CD4-positive, alpha-beta T cell (primary cell): Measurements from ENCODE around the gene CYP27B1. TPM values are rescaled to one million over a fixed set of nuclear protein-coding genes. Genes with fewer than 3 reads are reported as not detected.

Experiments used
- ATAC-seq: fragments of 200-7000 bp; cut with Tn5 transposase; one replicate; pipeline ENCODE4 v1.10.0; 2022; ENCODE audit warnings: mild to moderate bottlenecking; ENCODE audit not compliant: poor library complexity
- CTCF ChIA-PET: fragments of 350-600 bp; sonication (Branson Sonifier 250); formaldehyde crosslinking; loops from one replicate; lab custom pipeline; 2021; ENCODE audit warnings: antibody characterized with exemption, inconsistent platforms; lab: Charles Lee
- POLR2A ChIA-PET: fragments of 350-600 bp; sonication (Branson Sonifier 250); formaldehyde crosslinking; loops from one replicate; lab custom pipeline; 2021; ENCODE audit warnings: antibody characterized with exemption, inconsistent platforms; lab: Charles Lee
- DNase-seq, 14 experiments: peaks; one replicate each; pipeline ENCODE4 v3.0.0-alpha.2; 2013 to 2020; ENCODE audit warnings: mixed read lengths in 2 of 14
- H3K27ac ChIP-seq, 2 donors: one replicate each; pipeline versions ENCODE4 v1.5.1 to v1.7.0; 2013; ENCODE audit warnings: low read length in 2 of 2, low read depth in 1 of 2, mild to moderate bottlenecking in 1 of 2
- H3K27me3 ChIP-seq, 2 experiments: 1 replicate in 1 of 2; 2 replicates in 1 of 2; pipeline versions ENCODE4 v1.6.1 to v1.7.0; 2013; ENCODE audit warnings: low read length in 2 of 2, control low read depth in 1 of 2, mild to moderate bottlenecking in 1 of 2, moderate library complexity in 1 of 2; ENCODE audit not compliant: insufficient read depth in 2 of 2, control insufficient read depth in 1 of 2
- H3K36me3 ChIP-seq: one replicate; pipeline ENCODE4 v1.6.1; 2013; ENCODE audit warnings: low read length, control low read depth; ENCODE audit not compliant: insufficient read depth
- H3K4me1 ChIP-seq: one replicate; pipeline ENCODE4 v1.6.1; 2013; ENCODE audit warnings: low read length, control low read depth; ENCODE audit not compliant: insufficient read depth
- H3K4me3 ChIP-seq: one replicate; pipeline ENCODE4 v1.5.1; 2013; ENCODE audit warnings: mild to moderate bottlenecking, low read length, moderate library complexity
- H3K9me3 ChIP-seq, 2 experiments: 1 replicate in 1 of 2; 2 replicates in 1 of 2; pipeline versions ENCODE4 v1.6.1 to v1.7.0; 2013; ENCODE audit warnings: low read length in 2 of 2, mild to moderate bottlenecking in 2 of 2, control low read depth in 1 of 2, moderate library complexity in 1 of 2; ENCODE audit not compliant: control insufficient read depth in 1 of 2, insufficient read depth in 1 of 2
- H3K27ac Mint-ChIP-seq: one replicate; pipeline ENCODE4 v1.8.0; 2020; ENCODE audit warnings: mixed read lengths
- H3K27me3 Mint-ChIP-seq: one replicate; pipeline ENCODE4 v1.8.0; 2021; ENCODE audit warnings: mixed read lengths
- H3K36me3 Mint-ChIP-seq: one replicate; pipeline ENCODE4 v1.8.0; 2021; ENCODE audit warnings: low read depth, mixed read lengths
- H3K4me1 Mint-ChIP-seq: one replicate; pipeline ENCODE4 v1.8.0; 2021; ENCODE audit warnings: low read depth, mixed read lengths
- H3K4me3 Mint-ChIP-seq: one replicate; pipeline ENCODE4 v1.8.0; 2020; ENCODE audit warnings: mild to moderate bottlenecking, mixed read lengths
- H3K9me3 Mint-ChIP-seq: one replicate; pipeline ENCODE4 v1.8.0; 2020; ENCODE audit warnings: mixed read lengths
- intact Hi-C, 2 experiments: fragments of 100-400 bp; cut with DNase I in 1 of 2; cut with micrococcal nuclease in 1 of 2; formaldehyde crosslinking; loops; one replicate each; pipeline versions ENCODE4 v1.15.1 to v1.9.0; 2023 to 2025; cut with DNase I, micrococcal nuclease
- total RNA-seq, 174 experiments: library from RNA in 2 of 174; stranded (reverse) in 2 of 174; gene quantifications; one replicate each; pipeline ENCODE4 v1.2.3 and lab custom pipeline; 2021 to 2026
- TF ChIP-seq, protein P1 (sequence below): fragments of 200-600 bp; IDR thresholded peaks from one replicate; pipeline ENCODE4 v1.8.0; 2022; ENCODE audit warnings: antibody characterized with exemption, mild to moderate bottlenecking

Gene CYP27B1
- total RNA-seq, 2 experiments from 2014 or later: 1.0 to 1.4 TPM

DNA sequence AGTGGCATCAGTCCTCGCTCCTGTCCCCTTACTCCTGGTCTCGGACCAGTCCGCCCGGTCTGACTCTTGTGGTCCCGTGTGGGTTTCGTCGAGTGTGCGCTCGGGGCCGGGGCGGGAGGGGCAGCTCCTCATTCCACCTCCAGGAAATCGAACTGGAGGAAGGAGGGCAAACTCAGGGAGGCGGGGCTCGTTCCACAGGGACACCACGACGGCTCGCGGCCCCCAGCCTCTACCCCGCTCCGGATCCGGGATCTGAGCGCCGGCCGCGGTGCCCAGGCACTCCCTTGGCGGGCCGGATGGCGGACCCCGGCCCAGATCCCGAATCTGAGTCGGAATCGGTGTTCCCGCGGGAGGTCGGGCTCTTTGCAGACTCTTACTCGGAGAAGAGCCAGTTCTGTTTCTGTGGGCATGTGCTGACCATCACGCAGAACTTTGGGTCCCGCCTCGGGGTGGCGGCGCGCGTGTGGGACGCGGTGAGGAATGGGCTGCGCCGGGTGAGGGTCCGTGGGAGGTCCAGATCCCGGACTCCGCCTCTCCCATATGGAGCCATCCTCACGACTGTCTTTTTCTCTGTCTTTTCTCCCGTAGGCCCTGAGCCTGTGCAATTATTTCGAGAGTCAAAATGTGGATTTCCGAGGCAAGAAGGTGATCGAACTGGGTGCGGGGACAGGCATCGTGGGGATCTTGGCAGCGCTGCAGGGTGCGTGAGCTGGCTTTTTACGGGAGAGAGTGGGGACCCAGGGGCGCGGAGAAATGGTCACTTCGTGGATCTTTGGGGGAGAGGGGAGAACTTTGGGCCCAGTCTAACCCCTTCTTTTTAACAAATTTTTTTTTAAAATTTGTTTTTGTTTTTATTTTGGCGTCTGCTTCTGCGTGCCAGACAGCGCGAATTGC is 5.8 kb upstream of the CYP27B1 start, which contains the start of gene EEF1AKMT3:
Gene EEF1AKMT3 (plus strand): TSS at position 186 of the 894 bp plus-strand sequence. CDS start 111 bp downstream, at position 297.
- TF ChIP-seq, protein P1, sequence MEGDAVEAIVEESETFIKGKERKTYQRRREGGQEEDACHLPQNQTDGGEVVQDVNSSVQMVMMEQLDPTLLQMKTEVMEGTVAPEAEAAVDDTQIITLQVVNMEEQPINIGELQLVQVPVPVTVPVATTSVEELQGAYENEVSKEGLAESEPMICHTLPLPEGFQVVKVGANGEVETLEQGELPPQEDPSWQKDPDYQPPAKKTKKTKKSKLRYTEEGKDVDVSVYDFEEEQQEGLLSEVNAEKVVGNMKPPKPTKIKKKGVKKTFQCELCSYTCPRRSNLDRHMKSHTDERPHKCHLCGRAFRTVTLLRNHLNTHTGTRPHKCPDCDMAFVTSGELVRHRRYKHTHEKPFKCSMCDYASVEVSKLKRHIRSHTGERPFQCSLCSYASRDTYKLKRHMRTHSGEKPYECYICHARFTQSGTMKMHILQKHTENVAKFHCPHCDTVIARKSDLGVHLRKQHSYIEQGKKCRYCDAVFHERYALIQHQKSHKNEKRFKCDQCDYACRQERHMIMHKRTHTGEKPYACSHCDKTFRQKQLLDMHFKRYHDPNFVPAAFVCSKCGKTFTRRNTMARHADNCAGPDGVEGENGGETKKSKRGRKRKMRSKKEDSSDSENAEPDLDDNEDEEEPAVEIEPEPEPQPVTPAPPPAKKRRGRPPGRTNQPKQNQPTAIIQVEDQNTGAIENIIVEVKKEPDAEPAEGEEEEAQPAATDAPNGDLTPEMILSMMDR: no peak
- Mint-ChIP-seq H3K36me3 (peaks cover 23% of the 10 kb centered on the region), H3K27me3 (no peaks in the 10 kb centered on the region), H3K9me3 (no peaks in the 10 kb centered on the region), H3K4me3 (peak within 1 kb of the TSS; percentile 94), H3K4me1 (peaks cover 15% of the 10 kb centered on the region), H3K27ac (peak within 1 kb of the TSS; percentile 93)
- ChIA-PET POLR2A (interaction anchor here (0.7 to 1.5 kb wide), 13 partner anchors 9 to 164 kb away, joined by 3 to 15 read pairs (median 3); partner anchors contain the start of genes CDK4 and TSFM), CTCF (interaction anchor here (0.7 to 3.3 kb wide), 5 partner anchors 8 to 16 kb away, joined by 3 to 10 read pairs (median 6); partner anchors contain the start of gene TSFM)
- DNase-seq: peak in 4 of 14 experiments; percentile 22 to 48 (median 38)
- intact Hi-C loops: loop anchor here (1.0 to 5.0 kb wide), 3 partner anchors 10 to 75 kb away; partner anchors contain the start of genes CTDSP2 (in 1 of the 2) and TSFM (in 1 of the 2)
- ATAC-seq: peak; percentile 7
- Histone ChIP-seq H3K36me3 (peaks cover 9% of the 10 kb centered on the region), H3K4me1 (peaks cover 28% of the 10 kb centered on the region), H3K27me3 (peaks cover 0 to 1% of the 10 kb centered on the region in 2 experiments), H3K9me3 (no peaks in the 10 kb centered on the region), H3K27ac (peak within 1 kb of the TSS; percentile 79 to 85), H3K4me3 (peak within 1 kb of the TSS; percentile 63)

DNA sequence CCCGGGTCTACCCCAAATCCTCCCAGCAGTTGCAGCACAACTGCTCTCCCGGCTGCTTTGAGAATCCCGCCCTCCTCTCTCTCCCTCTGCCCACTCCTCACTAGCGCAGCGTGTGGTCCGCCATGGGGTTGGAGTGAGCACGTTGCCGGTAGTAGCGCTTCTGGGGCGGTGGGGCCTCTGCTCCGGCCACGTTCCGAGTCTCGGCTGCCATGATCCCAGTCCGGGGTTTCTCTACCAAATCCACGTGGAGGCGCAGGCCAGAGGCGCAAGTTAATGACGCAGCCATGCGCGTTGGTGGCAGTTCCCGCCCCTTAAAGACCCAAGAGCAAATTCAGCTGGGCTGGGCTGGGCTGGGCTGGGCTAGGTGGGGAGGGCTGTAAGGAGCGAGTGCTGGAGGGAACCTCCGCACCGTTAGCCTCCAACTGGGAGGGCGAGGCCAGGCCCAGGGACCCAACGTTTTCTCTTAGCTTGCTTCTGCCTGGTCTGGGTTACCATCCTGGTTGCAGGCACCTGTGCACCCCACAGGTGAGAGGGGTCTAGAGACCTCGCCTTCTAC is 5.1 kb upstream of the CYP27B1 start, which contains the start of gene METTL1:
Gene METTL1 (minus strand): TSS at position 233 of the 556 bp plus-strand sequence. CDS start 22 bp downstream, at position 211.
- TF ChIP-seq, protein P1: no peak
- Mint-ChIP-seq H3K9me3 (no peaks in the 10 kb centered on the region), H3K4me1 (peaks cover 15% of the 10 kb centered on the region), H3K4me3 (peak within 1 kb of the TSS; percentile 94), H3K27ac (peak within 1 kb of the TSS; percentile 93), H3K27me3 (no peaks in the 10 kb centered on the region), H3K36me3 (peaks cover 23% of the 10 kb centered on the region)
- ChIA-PET CTCF (interaction anchor here (0.7 to 2.3 kb wide), 4 partner anchors 9 to 15 kb away, joined by 3 to 9 read pairs (median 6); partner anchors contain the start of gene TSFM), POLR2A (interaction anchor here (0.7 to 1.5 kb wide), 12 partner anchors 9 to 164 kb away, joined by 3 to 15 read pairs (median 4); partner anchors contain the start of genes CDK4 and TSFM)
- intact Hi-C loops: loop anchor here (1.0 to 5.0 kb wide), 4 partner anchors 10 to 75 kb away; partner anchors contain the start of genes CTDSP2 (in 1 of the 2) and TSFM (in 1 of the 2)
- DNase-seq (peak; percentile 73 to 95 (median 83)), ATAC-seq (peak; percentile 90)
- Histone ChIP-seq H3K27me3 (peaks cover 0 to 9% of the 10 kb centered on the region in 2 experiments), H3K4me1 (peaks cover 29% of the 10 kb centered on the region), H3K27ac (peak within 1 kb of the TSS; percentile 79 to 85), H3K36me3 (peaks cover 9% of the 10 kb centered on the region), H3K4me3 (peak within 1 kb of the TSS; percentile 63), H3K9me3 (peaks cover 0 to under 1% of the 10 kb centered on the region in 2 experiments)
